Endodermal cell (in vitro differentiated cells): ENCODE data around the gene ZRANB2. TPM values are rescaled to one million over a fixed set of nuclear protein-coding genes. Genes with fewer than 3 reads are reported as not detected.

ENCODE experiments used
- DNase-seq: peaks from one replicate; pipeline ENCODE4 v3.0.0-alpha.2; 2017
- H3K27ac ChIP-seq: 2 replicates; pipeline ENCODE4 v1.5.1; 2013; ENCODE audit warnings: mild to moderate bottlenecking, low read depth, low read length, moderate library complexity
- H3K27me3 ChIP-seq: 2 replicates; pipeline ENCODE4 v1.6.1; 2013; ENCODE audit warnings: mild to moderate bottlenecking, low read length, moderate library complexity; ENCODE audit not compliant: insufficient read depth, control insufficient read depth, poor library complexity, severe bottlenecking
- H3K36me3 ChIP-seq: 2 replicates; pipeline ENCODE4 v1.7.0; 2013; ENCODE audit warnings: mild to moderate bottlenecking, low read length, moderate library complexity; ENCODE audit not compliant: control insufficient read depth, insufficient read depth
- H3K4me1 ChIP-seq: one replicate; pipeline ENCODE4 v1.7.0; 2013; ENCODE audit warnings: low read length; ENCODE audit not compliant: control insufficient read depth, insufficient read depth
- H3K4me3 ChIP-seq: 2 replicates; pipeline ENCODE4 v1.5.1; 2013; ENCODE audit warnings: mild to moderate bottlenecking, low read length, moderate library complexity
- H3K9ac ChIP-seq: 2 replicates; pipeline ENCODE4 v1.6.1; 2013; ENCODE audit warnings: mild to moderate bottlenecking, low read length, moderate library complexity; ENCODE audit not compliant: poor library complexity, severe bottlenecking; ENCODE audit errors: extremely low read depth
- H3K9me3 ChIP-seq: 2 replicates; pipeline ENCODE4 v1.6.1; 2013; ENCODE audit warnings: mild to moderate bottlenecking, low read length, moderate library complexity; ENCODE audit not compliant: control insufficient read depth
- H3K27ac Mint-ChIP-seq: 2 replicates; pipeline ENCODE4 v1.8.0; 2020; ENCODE audit warnings: mixed read lengths
- H3K27me3 Mint-ChIP-seq: 2 replicates; pipeline ENCODE4 v1.8.0; 2021; ENCODE audit warnings: mild to moderate bottlenecking, mixed read lengths; ENCODE audit not compliant: insufficient read depth
- H3K36me3 Mint-ChIP-seq: 2 replicates; pipeline ENCODE4 v1.8.0; 2020; ENCODE audit warnings: low read depth, mixed read lengths
- H3K4me1 Mint-ChIP-seq: 2 replicates; pipeline ENCODE4 v1.8.0; 2020; ENCODE audit warnings: mixed read lengths
- H3K4me3 Mint-ChIP-seq: 2 replicates; pipeline ENCODE4 v1.8.0; 2020; ENCODE audit warnings: mild to moderate bottlenecking, moderate library complexity, mixed read lengths
- H3K9me3 Mint-ChIP-seq: 2 replicates; pipeline ENCODE4 v1.8.0; 2020; ENCODE audit warnings: mild to moderate bottlenecking, mixed read lengths
- WGBS, 2 experiments: methylation state at CpG; one replicate each; pipeline versions ENCODE4 v1.1.5 to v1.1.7; 2013; ENCODE audit warnings: missing lambda C conversion rate in 2 of 2, mixed read lengths in 1 of 2; ENCODE audit not compliant: insufficient coverage in 1 of 2, insufficient read length in 1 of 2; 5-methylcytosine and 5-hydroxymethylcytosine counted together
- total RNA-seq, 2 donors: library from RNA; stranded (reverse); fragmentation: NEBNext Ultra II Directional in 1 of 2; extraction: Animal tissue kit (Norgen Biotek cat#: 25700) in 1 of 2; gene quantifications; 2 replicates in 1 of 2; 3 replicates in 1 of 2; pipeline ENCODE4 v1.2.1, GENCODE V29; 2021
- TF ChIP-seq, protein P1 (sequence below): fragments of 200-600 bp; sonication (generic); conservative IDR thresholded peaks from 2 replicates; pipeline ENCODE4 v1.5.0; 2021; ENCODE audit warnings: antibody characterized with exemption, mild to moderate bottlenecking

The ZRANB2 gene
- total RNA-seq, 2 donors from 2014 or later: 82.4 to 94.0 TPM

DNA sequence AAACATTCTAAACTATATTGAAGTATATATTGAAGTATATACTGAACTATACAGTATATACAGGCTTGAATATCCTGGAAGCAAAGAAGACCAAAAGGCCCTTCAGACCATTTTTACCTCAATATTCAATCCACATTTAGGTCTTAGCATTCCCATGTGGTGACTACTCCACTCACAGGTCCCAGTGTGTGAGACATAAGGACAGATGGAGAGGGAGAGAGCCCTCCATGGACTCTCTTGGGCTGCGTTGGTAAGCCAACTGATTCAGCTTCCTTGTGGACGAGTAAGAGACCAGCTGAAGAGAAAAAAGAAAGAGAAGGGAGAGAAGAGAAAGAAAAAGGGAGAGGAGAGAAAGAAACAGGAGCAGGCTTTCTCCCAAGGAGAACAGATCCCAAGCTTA, 37.3 kb upstream of the ZRANB2 start:
- H3K4me3 ChIP-seq: no peak overlapping the region
- H3K9me3 ChIP-seq: no peaks in the 10 kb centered on the region
- peaks cover 9% of the 10 kb centered on the region for H3K9me3 Mint-ChIP-seq
- no peaks in the 10 kb centered on the region for H3K4me1 ChIP-seq
- no peaks in the 10 kb centered on the region for H3K27me3 ChIP-seq
- no peaks in the 10 kb centered on the region for H3K27me3 Mint-ChIP-seq
- H3K27ac ChIP-seq: no peak overlapping the region
- H3K27ac Mint-ChIP-seq: no peak overlapping the region
- H3K36me3 ChIP-seq: no peaks in the 10 kb centered on the region
- TF ChIP-seq, protein P1, sequence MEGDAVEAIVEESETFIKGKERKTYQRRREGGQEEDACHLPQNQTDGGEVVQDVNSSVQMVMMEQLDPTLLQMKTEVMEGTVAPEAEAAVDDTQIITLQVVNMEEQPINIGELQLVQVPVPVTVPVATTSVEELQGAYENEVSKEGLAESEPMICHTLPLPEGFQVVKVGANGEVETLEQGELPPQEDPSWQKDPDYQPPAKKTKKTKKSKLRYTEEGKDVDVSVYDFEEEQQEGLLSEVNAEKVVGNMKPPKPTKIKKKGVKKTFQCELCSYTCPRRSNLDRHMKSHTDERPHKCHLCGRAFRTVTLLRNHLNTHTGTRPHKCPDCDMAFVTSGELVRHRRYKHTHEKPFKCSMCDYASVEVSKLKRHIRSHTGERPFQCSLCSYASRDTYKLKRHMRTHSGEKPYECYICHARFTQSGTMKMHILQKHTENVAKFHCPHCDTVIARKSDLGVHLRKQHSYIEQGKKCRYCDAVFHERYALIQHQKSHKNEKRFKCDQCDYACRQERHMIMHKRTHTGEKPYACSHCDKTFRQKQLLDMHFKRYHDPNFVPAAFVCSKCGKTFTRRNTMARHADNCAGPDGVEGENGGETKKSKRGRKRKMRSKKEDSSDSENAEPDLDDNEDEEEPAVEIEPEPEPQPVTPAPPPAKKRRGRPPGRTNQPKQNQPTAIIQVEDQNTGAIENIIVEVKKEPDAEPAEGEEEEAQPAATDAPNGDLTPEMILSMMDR: no peak
- 88 to 90% methylated on average over 2 of the region's 2 CpGs for WGBS, 2 experiments
- H3K36me3 Mint-ChIP-seq: no peaks in the 10 kb centered on the region
- no peak for DNase-seq
- no peak overlapping the region for H3K9ac ChIP-seq
- no peaks in the 10 kb centered on the region for H3K4me1 Mint-ChIP-seq
- no peak overlapping the region for H3K4me3 Mint-ChIP-seq

- peak; percentile 43 for DNase-seq
- no peaks in the 10 kb centered on the region for H3K36me3 ChIP-seq
- no peaks in the 10 kb centered on the region for H3K27me3 ChIP-seq
- no peaks in the 10 kb centered on the region for H3K9me3 ChIP-seq
- no peak overlapping the region for H3K4me3 ChIP-seq
- H3K4me3 Mint-ChIP-seq: no peak overlapping the region
- no peak overlapping the region for H3K9ac ChIP-seq
- 89% methylated on average over 2 of the region's 2 CpGs; no CpG with 5 or more reads in 1 of the 2 experiments for WGBS, 2 experiments
- H3K9me3 Mint-ChIP-seq: peaks cover under 1% of the 10 kb centered on the region
- no peak overlapping the region for H3K27ac Mint-ChIP-seq
- no peaks in the 10 kb centered on the region for H3K27me3 Mint-ChIP-seq
- no peaks in the 10 kb centered on the region for H3K36me3 Mint-ChIP-seq
- H3K4me1 Mint-ChIP-seq: no peaks in the 10 kb centered on the region
- no peak overlapping the region for H3K27ac ChIP-seq
- H3K4me1 ChIP-seq: no peaks in the 10 kb centered on the region
- TF ChIP-seq, protein P1: no peak
These were observed 35.9 kb upstream of the ZRANB2 start for GRCh38 chr1:71116729-71117128.

- Histone ChIP-seq H3K27me3 (no peaks in the 10 kb centered on the region), H3K9ac (no peak overlapping the region), H3K27ac (no peak overlapping the region), H3K36me3 (no peaks in the 10 kb centered on the region), H3K9me3 (peaks cover 7% of the 10 kb centered on the region), H3K4me3 (no peak overlapping the region), H3K4me1 (no peaks in the 10 kb centered on the region)
- no peak overlapping the region for H3K27ac Mint-ChIP-seq
- no peaks in the 10 kb centered on the region for H3K36me3 Mint-ChIP-seq
- peaks cover 2% of the 10 kb centered on the region for H3K9me3 Mint-ChIP-seq
- H3K4me1 Mint-ChIP-seq: peaks cover 3% of the 10 kb centered on the region
- H3K27me3 Mint-ChIP-seq: no peaks in the 10 kb centered on the region
- TF ChIP-seq, protein P1: no peak
- DNase-seq: no peak
- 92 to 97% methylated on average over 4 to 8 of the region's 8 CpGs for WGBS, 2 experiments
- H3K4me3 Mint-ChIP-seq: no peak overlapping the region
These were observed 26.0 kb upstream of the ZRANB2 start for GRCh38 chr1:71106658-71107322.
